K562 (cell line): ENCODE results near the gene PRM3. TPM values are rescaled to one million over a fixed set of nuclear protein-coding genes. Genes with fewer than 3 reads are reported as not detected.

Source experiments
- ATAC-seq: fragments of 200-7000 bp; cut with Tn5 transposase; 3 replicates; pipeline ENCODE4 v1.9.1; 2020; ENCODE audit warnings: moderate library complexity
- BruUV-seq: library from RNA; stranded (reverse); fragments of 400-500 nt; replicated peaks from 2 replicates; lab custom pipeline; 2021; lab: Mats Ljungman, UMichigan
- CTCF ChIA-PET: fragments of 300-600 bp; formaldehyde crosslinking; extraction: SDS; loops from one replicate; lab custom pipeline; 2021; ENCODE audit warnings: low intra/inter-chr PET ratio; lab: Yijun Ruan, JAX
- POLR2A ChIA-PET: fragments of 300-600, 350-650 bp; sonication (Branson Sonifier 250); formaldehyde crosslinking; extraction: SDS; loops from one replicate; lab custom pipeline; 2021; ENCODE audit warnings: antibody characterized with exemption, inconsistent platforms; lab: Yijun Ruan, JAX
- DNase-seq, 4 experiments: peaks; one replicate each; pipeline versions ENCODE4 v3.0.0 to v3.0.0-alpha.2; 2011 to 2018; ENCODE audit warnings: low spot score in 3 of 4, mixed read lengths in 3 of 4; ENCODE audit errors: extremely low read depth in 1 of 4
- FAIRE-seq: peaks from 2 replicates; lab custom pipeline; 2011; peaks lifted over from hg19 to GRCh38; lab: Jason Lieb, UNC
- H2AFZ ChIP-seq: 2 replicates; pipeline ENCODE4 v1.6.0; 2011; ENCODE audit warnings: low read depth, low read length, control low read depth, inconsistent platforms
- H3K27ac ChIP-seq: fragments of 200-600 bp; 3 replicates; pipeline ENCODE4 v1.8.0; 2011; ENCODE audit warnings: low read depth, mild to moderate bottlenecking, control low read depth, inconsistent platforms, low read length, moderate library complexity, mixed read lengths; ENCODE audit errors: extremely low read depth
- H3K27me3 ChIP-seq, 2 experiments: fragments of 300-600 bp in 1 of 2; 2 replicates in 1 of 2; 3 replicates in 1 of 2; pipeline versions ENCODE4 v1.6.0 to v1.8.0; 2011; ENCODE audit warnings: inconsistent platforms in 2 of 2, low read length in 2 of 2, mild to moderate bottlenecking in 1 of 2, mixed read lengths in 1 of 2, moderate library complexity in 1 of 2; ENCODE audit not compliant: control insufficient read depth in 2 of 2, insufficient read depth in 2 of 2
- H3K36me3 ChIP-seq: fragments of 300-600 bp; 3 replicates; pipeline ENCODE4 v1.8.0; 2011; ENCODE audit warnings: mild to moderate bottlenecking, low read length, inconsistent platforms; ENCODE audit not compliant: control insufficient read depth, insufficient read depth
- H3K4me1 ChIP-seq, 2 experiments: fragments of 200-600 bp in 1 of 2; replicated peaks in 1 of 2; 2 replicates in 1 of 2; 3 replicates in 1 of 2; pipeline versions ENCODE4 v1.5.1 to v1.8.0; 2011; ENCODE audit warnings: inconsistent platforms in 2 of 2, low read length in 2 of 2, mild to moderate bottlenecking in 1 of 2, mixed read lengths in 1 of 2, moderate library complexity in 1 of 2; ENCODE audit not compliant: control insufficient read depth in 2 of 2, insufficient read depth in 2 of 2
- H3K4me2 ChIP-seq: 2 replicates; pipeline ENCODE4 v1.6.1; 2011; ENCODE audit warnings: low read length, control low read depth, inconsistent platforms, mixed read lengths; ENCODE audit not compliant: insufficient read depth
- H3K4me3 ChIP-seq: fragments of 200-600 bp; sonication (generic), shearing (Covaris generic); 2 replicates; pipeline ENCODE4 v1.5.1; 2016; ENCODE audit warnings: control low read depth, inconsistent platforms
- H3K79me2 ChIP-seq: fragments of 200-600 bp; 3 replicates; pipeline ENCODE4 v1.8.0; 2011; ENCODE audit warnings: low read length, inconsistent platforms; ENCODE audit not compliant: control insufficient read depth, insufficient read depth
- H3K9ac ChIP-seq, 2 experiments: 2 replicates each; pipeline versions ENCODE4 v1.6.0 to v1.6.1; 2011; ENCODE audit warnings: low read depth in 2 of 2, low read length in 2 of 2, control low read depth in 1 of 2, inconsistent platforms in 1 of 2, mild to moderate bottlenecking in 1 of 2, mixed read lengths in 1 of 2; ENCODE audit not compliant: insufficient read depth in 1 of 2
- H3K9me1 ChIP-seq: one replicate; pipeline ENCODE4 v1.6.0; 2011; ENCODE audit warnings: inconsistent platforms, mild to moderate bottlenecking, low read length, moderate library complexity; ENCODE audit not compliant: control insufficient read depth, insufficient read depth
- H3K9me3 ChIP-seq: replicated peaks from 2 replicates; pipeline ENCODE4 v1.5.1; 2011; ENCODE audit warnings: low read depth, low read length, inconsistent platforms; ENCODE audit not compliant: control insufficient read depth, insufficient read depth
- H4K20me1 ChIP-seq: replicated peaks from 2 replicates; pipeline ENCODE4 v1.6.1; 2011; ENCODE audit warnings: low read length, inconsistent platforms, mixed read lengths; ENCODE audit not compliant: control insufficient read depth, insufficient read depth
- BCOR ChIP-seq: fragments of 450-650 bp; IDR thresholded peaks from 2 replicates; pipeline ENCODE4 v1.6.1; 2016
- MTF1 ChIP-seq: fragments of 250-450 bp; sonication (Bioruptor Pico); IDR thresholded peaks from 2 replicates; pipeline ENCODE4 v1.9.0; 2021; ENCODE audit warnings: moderate library complexity, mild to moderate bottlenecking, inconsistent platforms, borderline replicate concordance
- NCOA2 ChIP-seq, 2 experiments: fragments of 450-650 bp; IDR thresholded peaks; 2 replicates each; pipeline ENCODE4 v1.6.1; 2018; ENCODE audit warnings: mild to moderate bottlenecking in 2 of 2, moderate library complexity in 1 of 2; ENCODE audit not compliant: partially characterized antibody in 2 of 2
- U2AF2 ChIP-seq: fragments of 200-400 bp; formaldehyde crosslinking; optimal IDR thresholded peaks from 2 replicates; pipeline ENCODE3; 2017; ENCODE audit warnings: low read depth, mild to moderate bottlenecking, low read length
- ZNF592 ChIP-seq: fragments of 450-650 bp; IDR thresholded peaks from 2 replicates; pipeline ENCODE4 v1.6.1; 2017; ENCODE audit warnings: antibody characterized with exemption, mild to moderate bottlenecking
- WGBS: fragments of 100-300 bp; shearing (Covaris generic); methylation state at CpG from one replicate; pipeline ENCODE4 v1.1.6; 2016; ENCODE audit warnings: low coverage, mixed read lengths; ENCODE audit not compliant: insufficient coverage; ENCODE audit errors: missing lambda C conversion rate; 5-methylcytosine and 5-hydroxymethylcytosine counted together
- in situ Hi-C: fragments of 300-500 bp; cut with MboI; formaldehyde crosslinking; loops from 4 replicates; pipeline ENCODE4 v1.15.0; 2018; ENCODE audit warnings: inconsistent platforms, mixed read lengths
- intact Hi-C: fragments of 100-400 bp; cut with micrococcal nuclease; formaldehyde crosslinking; loops from 2 replicates; pipeline ENCODE4 v1.14.2; 2022
- polyA plus RNA-seq, 8 experiments: library from polyadenylated mRNA; depleted of rRNA in 4 of 8; stranded (reverse) in 5 of 8; unstranded in 3 of 8; fragments of >200 nt; fragmentation: Nextera tagmentation in 2 of 8; fragmentation: Illumina TruSeq in 1 of 8; extraction: Ambion mirVana in 2 of 8; extraction: Trizol in 1 of 8; gene quantifications; 2 replicates each; pipeline versions ENCODE4 v1.2.1 to v1.2.3, GENCODE V29; 2011 to 2014; ENCODE audit warnings: inconsistent platforms in 1 of 8, missing spikeins in 1 of 8
- total RNA-seq, 7 experiments: library from RNA; depleted of rRNA in 6 of 7; stranded (reverse); fragments of >200 nt in 6 of 7; fragmentation: Illumina TruSeq in 2 of 7; extraction: Trizol in 2 of 7; gene quantifications; 2 replicates each; pipeline versions ENCODE4 v1.2.1 to v1.2.3, GENCODE V29; 2011 to 2021; ENCODE audit warnings: low replicate concordance in 1 of 7

Gene PRM3
- total and polyA plus RNA-seq, 9 of the 15 experiments (the other 6 are each of a cell fraction or from before 2014, with no cell fraction given): not detected

GRCh38 chr16:11245988-11246387 lies 27.4 kb downstream of the PRM3 start (continued):
- TF ChIP-seq NCOA2 (IDR thresholded peaks at IDR 0.05; ENCODE audit: partially characterized antibody in 2 of 2): no peak
- no peak for TF ChIP-seq MTF1 (CRISPR knock-in tag)
- no peak for TF ChIP-seq U2AF2

GRCh38 chr16:11245222-11245737 lies 28.1 kb downstream of the PRM3 start:
- Histone ChIP-seq H3K4me3 (no peak overlapping the region), H2AFZ (no peak overlapping the region), H3K9me1 (no peaks in the 10 kb centered on the region), H3K27ac (no peak overlapping the region)
- FAIRE-seq: no peak
- TF ChIP-seq BCOR (0 out of 2 replicates have a peak, but pooled peaks have one; percentile 39), ZNF592 (no peak)
- TF ChIP-seq, all 486 proteins: peak for 1
- H3K4me2 ChIP-seq: no peak overlapping the region
- H3K9ac ChIP-seq: peak overlapping the region in 1 of 2 experiments; percentile 17; a peak in 1 of 4 replicates
- intact Hi-C loops: no loop called here
- in situ Hi-C loops: no loop called here
- ATAC-seq: no peak
- H4K20me1 ChIP-seq: no peaks in the 10 kb centered on the region; the same call in 1 of the 2 replicates
- no TSS peak for BruUV-seq
- no peaks in the 10 kb centered on the region for H3K9me3 ChIP-seq
- POLR2A ChIA-PET: interaction anchor here (0.6 to 2.6 kb wide), 2 partner anchors 10 to 151 kb away, joined by 3 to 17 read pairs; no protein-coding TSS in a partner anchor
- no peaks in the 10 kb centered on the region for H3K36me3 ChIP-seq
- WGBS: 80% methylated on average over 5 of the region's 5 CpGs
- H3K79me2 ChIP-seq: no peaks in the 10 kb centered on the region
- CTCF ChIA-PET: no interaction called here
- no peaks in the 10 kb centered on the region for H3K27me3 ChIP-seq
- DNase-seq: no peak
- peaks cover 16 to 21% of the 10 kb centered on the region in 2 experiments for H3K4me1 ChIP-seq
